Smooth muscle cell (in vitro differentiated cells): ENCODE results near the gene DNAH1. TPM values are rescaled to one million over a fixed set of nuclear protein-coding genes. Genes with fewer than 3 reads are reported as not detected.

Source experiments
- DNase-seq: peaks from one replicate; lab custom pipeline; 2025; ENCODE audit not compliant: unreplicated experiment; lab: John Stamatoyannopoulos, UW
- H2AFZ ChIP-seq: fragments of 200-600 bp; sonication (generic); 2 replicates; pipeline ENCODE4 v1.6.0; 2016; ENCODE audit warnings: antibody characterized with exemption, low read depth, mild to moderate bottlenecking
- H3F3A ChIP-seq: fragments of 200-600 bp; sonication (generic); 2 replicates; pipeline ENCODE4 v1.6.0; 2017; ENCODE audit warnings: antibody characterized with exemption, low read depth
- H3K27ac ChIP-seq: fragments of 200-600 bp; sonication (generic); 2 replicates; pipeline ENCODE4 v1.5.1; 2016; ENCODE audit warnings: low read depth, mild to moderate bottlenecking
- H3K27me3 ChIP-seq: fragments of 200-600 bp; sonication (generic); 2 replicates; pipeline ENCODE4 v1.6.1; 2016; ENCODE audit warnings: low read depth, mild to moderate bottlenecking
- H3K36me3 ChIP-seq: fragments of 200-600 bp; sonication (generic); 2 replicates; pipeline ENCODE4 v1.5.1; 2016; ENCODE audit warnings: low read depth
- H3K4me1 ChIP-seq: fragments of 200-600 bp; sonication (generic); 2 replicates; pipeline ENCODE4 v1.5.1; 2016; ENCODE audit warnings: low read depth
- H3K4me2 ChIP-seq: fragments of 200-600 bp; sonication (generic); 2 replicates; pipeline ENCODE4 v1.6.0; 2016; ENCODE audit warnings: mild to moderate bottlenecking
- H3K4me3 ChIP-seq: fragments of 200-600 bp; sonication (generic); 2 replicates; pipeline ENCODE4 v1.5.1; 2016; ENCODE audit warnings: mild to moderate bottlenecking
- H3K79me2 ChIP-seq: fragments of 200-600 bp; sonication (generic); 2 replicates; pipeline ENCODE4 v1.6.0; 2016; ENCODE audit warnings: low read depth, mild to moderate bottlenecking
- H3K9ac ChIP-seq: fragments of 200-600 bp; sonication (generic); 2 replicates; pipeline ENCODE4 v1.6.0; 2016; ENCODE audit warnings: low read depth
- H3K9me3 ChIP-seq: fragments of 200-600 bp; sonication (generic); replicated peaks from 2 replicates; pipeline ENCODE4 v1.5.1; 2016; ENCODE audit warnings: low read depth
- H4K20me1 ChIP-seq: fragments of 200-600 bp; sonication (generic); 2 replicates; pipeline ENCODE4 v1.6.0; 2016; ENCODE audit warnings: low read depth
- WGBS: methylation state at CpG from one replicate; pipeline ENCODE4 v1.1.7; 2016; ENCODE audit warnings: low lambda C conversion rate; 5-methylcytosine and 5-hydroxymethylcytosine counted together
- polyA plus RNA-seq: library from polyadenylated mRNA; unstranded; fragments of >200 nt; fragmentation: Nextera tagmentation; extraction: Ambion mirVana; gene quantifications from 2 replicates; pipeline ENCODE4 v1.2.1, GENCODE V29; 2016
- total RNA-seq: library from RNA; depleted of rRNA; stranded (reverse); fragments of >200 nt; gene quantifications from 2 replicates; pipeline ENCODE4 v1.2.3, GENCODE V29; 2014
- TF ChIP-seq, protein P1 (sequence below): fragments of 200-600 bp; sonication (generic); IDR thresholded peaks from 2 replicates; pipeline ENCODE4 v1.5.1; 2017; ENCODE audit warnings: borderline replicate concordance, mild to moderate bottlenecking, antibody characterized with exemption; ENCODE audit not compliant: insufficient read depth, poor library complexity, severe bottlenecking

The DNAH1 gene
- total and polyA plus RNA-seq, 2 experiments from 2014 or later = 0.54 to 3.7 TPM

GRCh38 chr3:52394751-52395502, 78.8 kb downstream of the DNAH1 start:
- no peak overlapping the region for H3K9ac ChIP-seq
- no peaks in the 10 kb centered on the region for H3K79me2 ChIP-seq
- H2AFZ ChIP-seq = no peak overlapping the region
- H3F3A ChIP-seq = no peaks in the 10 kb centered on the region
- H3K4me3 ChIP-seq = no peak overlapping the region
- H3K36me3 ChIP-seq = no peaks in the 10 kb centered on the region
- no peaks in the 10 kb centered on the region for H3K27me3 ChIP-seq
- H3K9me3 ChIP-seq = no peaks in the 10 kb centered on the region
- no peak overlapping the region for H3K27ac ChIP-seq
- H4K20me1 ChIP-seq = no peaks in the 10 kb centered on the region
- H3K4me1 ChIP-seq = no peaks in the 10 kb centered on the region
- H3K4me2 ChIP-seq = no peak overlapping the region
- WGBS = 94% methylated on average over 10 of the region's 10 CpGs
- TF ChIP-seq, protein P1, sequence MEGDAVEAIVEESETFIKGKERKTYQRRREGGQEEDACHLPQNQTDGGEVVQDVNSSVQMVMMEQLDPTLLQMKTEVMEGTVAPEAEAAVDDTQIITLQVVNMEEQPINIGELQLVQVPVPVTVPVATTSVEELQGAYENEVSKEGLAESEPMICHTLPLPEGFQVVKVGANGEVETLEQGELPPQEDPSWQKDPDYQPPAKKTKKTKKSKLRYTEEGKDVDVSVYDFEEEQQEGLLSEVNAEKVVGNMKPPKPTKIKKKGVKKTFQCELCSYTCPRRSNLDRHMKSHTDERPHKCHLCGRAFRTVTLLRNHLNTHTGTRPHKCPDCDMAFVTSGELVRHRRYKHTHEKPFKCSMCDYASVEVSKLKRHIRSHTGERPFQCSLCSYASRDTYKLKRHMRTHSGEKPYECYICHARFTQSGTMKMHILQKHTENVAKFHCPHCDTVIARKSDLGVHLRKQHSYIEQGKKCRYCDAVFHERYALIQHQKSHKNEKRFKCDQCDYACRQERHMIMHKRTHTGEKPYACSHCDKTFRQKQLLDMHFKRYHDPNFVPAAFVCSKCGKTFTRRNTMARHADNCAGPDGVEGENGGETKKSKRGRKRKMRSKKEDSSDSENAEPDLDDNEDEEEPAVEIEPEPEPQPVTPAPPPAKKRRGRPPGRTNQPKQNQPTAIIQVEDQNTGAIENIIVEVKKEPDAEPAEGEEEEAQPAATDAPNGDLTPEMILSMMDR = no peak
- DNase-seq = no peak

DNA sequence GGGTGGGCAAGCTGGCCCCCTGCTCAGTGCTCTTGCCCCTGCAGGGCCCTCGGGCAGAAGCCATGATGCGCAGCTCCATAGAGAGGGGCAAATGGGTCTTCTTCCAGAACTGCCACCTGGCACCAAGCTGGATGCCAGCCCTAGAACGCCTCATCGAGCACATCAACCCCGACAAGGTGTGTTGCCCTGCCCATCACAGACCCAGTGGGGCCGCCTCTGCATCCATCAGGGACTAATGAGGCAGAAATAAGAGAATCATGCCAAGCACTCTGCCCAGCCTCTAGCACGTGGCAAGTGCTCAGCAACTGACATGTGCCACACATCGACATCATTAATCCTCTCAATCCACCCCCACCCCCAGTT, 79.4 kb downstream of the DNAH1 start:
- Histone ChIP-seq H3K27me3 (no peaks in the 10 kb centered on the region), H3F3A (no peaks in the 10 kb centered on the region), H3K4me3 (no peak overlapping the region), H3K9me3 (no peaks in the 10 kb centered on the region), H3K79me2 (no peaks in the 10 kb centered on the region), H3K4me2 (no peak overlapping the region), H4K20me1 (no peaks in the 10 kb centered on the region), H3K36me3 (no peaks in the 10 kb centered on the region), H3K4me1 (no peaks in the 10 kb centered on the region), H2AFZ (no peak overlapping the region), H3K27ac (no peak overlapping the region), H3K9ac (no peak overlapping the region)
- TF ChIP-seq, protein P1 = no peak
- DNase-seq = no peak
- WGBS = 85% methylated on average over 8 of the region's 8 CpGs

DNA sequence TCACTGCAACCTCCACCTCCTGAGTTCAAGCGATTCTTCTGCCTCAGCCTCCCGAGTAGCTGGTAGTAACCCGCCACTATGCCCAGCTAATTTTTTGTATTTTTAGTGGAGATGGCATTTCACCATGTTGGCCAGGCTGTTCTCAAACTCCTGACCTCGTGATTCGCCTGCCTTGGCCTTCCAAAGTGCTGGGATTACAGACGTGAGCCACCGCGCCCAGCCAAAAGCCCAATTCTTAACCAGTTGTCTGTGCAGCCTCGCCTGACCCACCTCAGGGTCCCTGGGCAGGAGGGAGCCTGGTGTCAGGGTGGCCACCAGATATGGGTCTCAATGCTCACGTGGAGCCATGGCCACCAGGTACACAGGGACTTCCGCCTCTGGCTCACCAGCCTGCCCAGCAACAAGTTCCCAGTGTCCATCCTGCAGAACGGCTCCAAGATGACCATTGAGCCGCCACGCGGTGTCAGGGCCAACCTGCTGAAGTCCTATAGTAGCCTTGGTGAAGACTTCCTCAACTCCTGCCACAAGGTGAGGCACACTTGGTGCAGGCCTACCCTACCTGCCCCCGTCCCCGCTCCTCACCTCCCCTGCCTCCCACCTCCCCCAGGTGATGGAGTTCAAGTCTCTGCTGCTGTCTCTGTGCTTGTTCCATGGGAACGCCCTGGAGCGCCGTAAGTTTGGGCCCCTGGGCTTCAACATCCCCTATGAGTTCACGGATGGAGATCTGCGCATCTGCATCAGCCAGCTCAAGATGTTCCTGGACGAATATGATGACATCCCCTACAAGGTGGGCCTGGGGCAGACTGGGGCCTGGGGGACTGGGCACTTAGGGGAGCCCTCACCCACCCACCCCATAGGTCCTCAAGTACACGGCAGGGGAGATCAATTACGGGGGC, 80.1 kb downstream of the DNAH1 start:
- TF ChIP-seq, protein P1 = no peak
- Histone ChIP-seq H3K4me2 (no peak overlapping the region), H3K4me1 (no peaks in the 10 kb centered on the region), H3K4me3 (no peak overlapping the region), H2AFZ (no peak overlapping the region), H3K79me2 (no peaks in the 10 kb centered on the region), H3K27me3 (no peaks in the 10 kb centered on the region), H3K27ac (no peak overlapping the region), H4K20me1 (no peaks in the 10 kb centered on the region), H3F3A (no peaks in the 10 kb centered on the region), H3K9ac (no peak overlapping the region), H3K9me3 (no peaks in the 10 kb centered on the region), H3K36me3 (no peaks in the 10 kb centered on the region)
- 89% methylated on average over 19 of the region's 25 CpGs for WGBS
- DNase-seq = no peak
